GM12892 (cell line): Measurements from ENCODE around the gene ANKS1B.

Experiments used
- POLR2A ChIP-seq: IDR thresholded peaks from 2 replicates; pipeline ENCODE4 v1.6.1; 2011; ENCODE audit warnings: low read depth, low read length, control low read depth
- POLR2AphosphoS5 ChIP-seq: IDR thresholded peaks from 2 replicates; pipeline ENCODE4 v1.6.1; 2011; ENCODE audit warnings: low read depth, low read length, control low read depth

GRCh38 chr12:99253068-99253467, 731.7 kb downstream of the ANKS1B start:
- TF ChIP-seq POLR2AphosphoS5 (no peak), POLR2A (no peak)
